Transverse colon (tissue), 4 donors: ENCODE measurements around the gene CDC20B.

Source experiments
- CTCF ChIP-seq, 5 experiments: fragments of 200-600 bp in 3 of 5; fragments of 450-650 bp in 2 of 5; sonication (generic) in 3 of 5; IDR thresholded peaks; 1 replicate in 2 of 5; 2 replicates in 3 of 5; pipeline ENCODE4 v1.5.1; 2016 to 2017; ENCODE audit warnings: antibody characterized with exemption in 5 of 5, inconsistent platforms in 3 of 5, mild to moderate bottlenecking in 2 of 5, moderate library complexity in 1 of 5
- EP300 ChIP-seq: sonication (generic); formaldehyde crosslinking; IDR thresholded peaks from one replicate; pipeline ENCODE4 v1.6.1; 2017; ENCODE audit warnings: antibody characterized with exemption, low read depth
- POLR2A ChIP-seq: fragments of 450-650 bp; IDR thresholded peaks from one replicate; pipeline ENCODE4 v1.6.1; 2016; ENCODE audit warnings: antibody characterized with exemption, mild to moderate bottlenecking, moderate library complexity
- POLR2AphosphoS5 ChIP-seq, 3 donors: sonication (generic); formaldehyde crosslinking; IDR thresholded peaks; one replicate each; pipeline ENCODE4 v1.6.1; 2016; ENCODE audit warnings: antibody characterized with exemption in 3 of 3

- TF ChIP-seq POLR2A (no peak), CTCF (IDR thresholded peaks at IDR 0.05) (no peak), EP300 (no peak), POLR2AphosphoS5 (IDR thresholded peaks at IDR 0.05) (no peak)
These were observed 32.0 kb upstream of the CDC20B start for GRCh38 chr5:55205001-55205400.
